GM18907 (cell line): ENCODE data around the gene KIAA0930.

Experiments
- ATAC-seq: cut with Tn5 transposase; IDR thresholded peaks from one replicate; pipeline ENCODE4 v1.9.1; 2021; ENCODE audit warnings: mild to moderate bottlenecking, moderate library complexity; ENCODE audit not compliant: unreplicated experiment

The KIAA0930 gene

DNA sequence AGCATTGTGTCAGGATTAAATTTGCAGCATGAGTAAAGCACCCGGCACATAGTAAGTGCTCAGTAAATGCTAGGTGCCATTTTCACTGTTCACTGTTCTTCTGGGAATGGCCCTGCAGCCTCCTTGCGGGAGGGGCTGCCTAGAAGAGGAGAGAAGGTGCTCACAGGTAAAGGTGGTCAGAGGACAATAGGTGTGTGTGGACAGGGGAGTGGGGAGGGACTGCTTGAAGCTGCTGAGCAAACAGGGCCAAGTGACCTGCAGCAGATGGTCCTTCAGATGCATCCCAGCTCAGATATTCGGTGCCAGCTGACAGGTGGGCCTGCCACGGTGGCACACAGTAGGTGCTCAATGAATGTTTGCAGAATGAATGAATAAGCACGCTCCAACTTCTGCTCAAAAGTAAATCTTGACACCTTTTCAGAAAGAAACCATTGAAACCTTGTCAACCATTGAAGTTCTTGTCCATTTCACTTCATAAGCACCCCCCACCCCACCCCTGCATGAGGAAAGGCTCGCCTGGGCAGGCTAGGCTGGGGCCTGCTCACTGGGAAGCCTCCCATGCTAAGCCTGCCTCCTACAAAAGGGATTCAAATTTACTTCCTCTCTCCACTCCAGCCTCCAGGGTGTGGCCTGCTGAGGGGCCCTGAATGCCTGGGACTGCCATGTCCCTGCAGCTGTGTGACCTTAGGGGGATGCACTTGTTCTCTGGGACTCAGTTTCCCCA is 1.6 kb downstream of the KIAA0930 start:
- ATAC-seq: no peak

DNA sequence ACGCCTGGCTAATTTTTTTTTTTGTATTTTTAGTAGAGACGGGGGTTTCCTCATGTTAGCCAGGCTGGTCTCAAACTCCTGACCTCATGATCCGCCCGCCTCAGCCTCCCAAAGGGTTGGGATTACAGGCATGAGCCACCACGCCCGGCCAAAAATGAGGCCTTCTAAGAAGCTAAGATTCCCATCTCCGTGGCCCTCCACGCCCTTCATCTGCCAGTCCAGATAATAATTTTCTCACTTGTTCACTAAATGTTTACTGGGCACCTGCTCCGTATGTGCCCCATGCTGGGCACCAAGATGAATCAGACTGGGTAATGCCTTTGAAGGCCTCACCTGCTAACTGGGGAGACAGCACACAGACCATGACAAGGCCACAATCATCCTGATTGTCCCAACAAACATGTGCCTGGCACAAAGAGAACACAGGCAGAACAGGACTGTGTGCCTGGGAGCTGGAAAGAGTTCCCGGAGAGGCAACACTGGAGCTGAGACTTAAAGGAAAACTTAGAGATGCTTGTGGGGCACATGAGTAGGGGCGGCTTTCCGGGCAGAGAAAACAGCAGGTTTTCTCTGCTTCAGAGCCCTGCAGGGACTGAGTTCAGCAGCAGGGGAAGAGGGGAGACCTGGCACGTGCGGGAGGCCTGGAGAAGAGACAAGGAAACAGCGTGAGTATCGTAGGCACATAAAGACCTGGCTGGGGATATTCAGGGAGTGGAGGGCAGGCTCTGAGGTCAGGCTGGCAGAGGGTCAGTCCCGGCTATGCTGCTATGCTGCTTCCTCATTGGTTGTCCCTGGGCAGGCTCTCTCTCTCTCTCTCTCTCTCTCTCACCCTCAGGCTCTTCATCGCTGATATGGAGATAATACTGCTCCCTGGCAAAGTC is 2.4 kb downstream of the KIAA0930 start:
- no peak for ATAC-seq

- ATAC-seq: no peak
Observed at GRCh38 chr22:45237065-45237990, 3.4 kb downstream of the KIAA0930 start.

- ATAC-seq: peak; percentile 9
Observed at GRCh38 chr22:45235851-45236342, 4.8 kb downstream of the KIAA0930 start.

DNA sequence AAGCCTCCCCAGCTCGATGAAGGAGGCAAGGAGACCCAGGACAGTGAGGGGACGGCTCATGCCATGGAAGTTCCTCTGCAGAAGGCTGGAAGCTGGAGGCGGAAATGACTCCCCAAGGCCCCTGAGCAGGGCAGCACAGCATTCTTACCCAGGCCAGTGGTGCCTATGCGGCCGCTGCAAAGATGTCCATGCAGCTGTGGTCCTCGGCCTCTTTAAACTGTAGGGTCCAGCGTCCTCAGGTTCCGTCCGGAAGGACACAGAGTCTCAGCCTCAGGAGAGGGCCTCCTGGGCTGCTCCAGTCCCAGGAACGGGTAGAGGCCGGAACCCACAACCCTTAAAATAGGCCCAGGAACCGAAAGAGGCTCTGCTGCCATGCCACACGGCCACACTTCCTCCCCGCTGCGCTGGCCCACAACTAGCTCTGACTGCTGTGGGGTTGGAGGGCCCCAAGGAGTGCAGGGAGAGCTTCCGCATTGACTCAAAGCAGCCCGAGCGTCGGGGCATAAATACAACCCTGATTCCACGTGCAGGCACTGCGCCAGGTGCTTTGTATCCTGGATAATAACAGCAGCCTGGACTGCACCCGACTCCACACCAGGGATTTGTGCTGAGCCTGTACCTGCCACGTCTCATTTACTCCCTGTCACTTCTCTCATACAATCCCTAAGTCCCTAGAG is 5.5 kb downstream of the KIAA0930 start:
- peak; percentile 69 for ATAC-seq

DNA sequence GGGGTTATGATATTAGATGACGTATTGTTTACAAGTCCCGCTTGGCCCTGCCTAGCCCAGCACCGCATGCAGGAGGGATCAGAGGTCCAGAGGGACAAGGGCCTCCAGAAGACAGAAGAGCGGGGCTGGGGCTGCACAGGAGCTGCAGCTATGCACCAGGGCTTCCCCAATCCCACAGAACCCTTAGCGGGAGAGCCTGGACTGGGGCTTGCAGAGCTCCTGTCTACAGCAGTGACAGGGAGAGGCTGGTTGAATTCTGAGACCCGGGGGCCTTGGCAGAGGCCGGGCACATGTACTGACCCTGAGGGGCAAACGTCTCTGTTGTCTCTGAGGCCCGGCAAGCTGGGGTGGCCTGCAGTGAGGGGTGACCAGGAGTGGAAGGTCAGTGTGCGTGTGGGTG is 6.9 kb downstream of the KIAA0930 start:
- ATAC-seq: no peak

DNA sequence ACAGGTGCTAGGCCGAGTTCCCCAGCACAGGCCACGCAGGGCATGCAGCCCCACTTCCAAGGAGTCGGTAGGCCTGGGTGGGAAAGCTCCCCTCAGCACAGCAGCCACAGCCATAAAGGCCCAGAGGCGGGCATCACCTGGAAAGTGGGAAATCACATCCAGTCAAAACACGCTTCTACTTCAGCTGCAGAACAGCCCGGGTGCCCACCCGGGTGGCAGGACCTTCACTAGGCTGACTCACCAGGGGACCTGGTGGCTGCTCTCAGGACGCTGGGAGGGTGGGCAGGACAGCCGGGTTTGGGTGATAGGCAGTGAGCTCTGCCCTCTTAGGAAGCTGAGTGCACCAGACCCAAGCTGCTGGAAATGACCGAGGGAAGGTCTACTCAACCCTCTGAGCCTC is 7.3 kb downstream of the KIAA0930 start:
- ATAC-seq: no peak

GRCh38 chr22:45231293-45231692 is 9.4 kb downstream of the KIAA0930 start:
- ATAC-seq: no peak

DNA sequence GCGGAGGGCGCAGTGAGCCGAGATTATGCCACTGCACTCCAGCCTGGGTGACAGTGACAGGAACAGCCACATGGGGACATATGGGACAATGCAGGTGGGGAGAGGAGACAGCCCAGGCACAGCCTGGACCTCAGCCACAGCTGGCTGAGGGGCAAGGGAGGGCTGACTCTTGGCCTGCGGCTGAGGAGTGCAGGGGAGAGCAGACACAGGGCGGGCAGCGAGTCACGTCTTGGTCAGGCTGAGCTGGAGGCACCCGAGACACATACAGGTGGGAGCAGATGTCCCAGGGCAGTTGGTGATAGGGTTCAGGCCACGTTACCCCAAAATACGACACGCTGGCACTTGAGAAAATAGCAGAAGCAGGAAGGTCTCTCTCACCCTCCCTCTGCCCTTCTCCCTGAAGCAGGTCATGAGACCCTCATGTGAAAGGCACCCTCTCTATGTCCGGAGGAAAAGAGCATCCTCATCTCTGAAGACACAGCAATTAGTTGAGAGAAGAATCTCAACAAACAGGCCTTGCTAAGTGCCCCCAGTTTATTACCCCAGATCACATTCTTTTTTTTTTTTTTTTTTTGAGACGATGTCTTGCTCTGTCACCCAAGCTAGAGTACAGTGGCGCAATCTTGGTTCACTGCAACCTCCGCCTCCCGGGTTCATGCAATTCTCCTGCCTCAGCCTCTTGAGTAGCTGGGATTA is 10.5 kb downstream of the KIAA0930 start:
- ATAC-seq: no peak

- no peak for ATAC-seq
Observed at GRCh38 chr22:45229181-45229580, 11.5 kb downstream of the KIAA0930 start.

DNA sequence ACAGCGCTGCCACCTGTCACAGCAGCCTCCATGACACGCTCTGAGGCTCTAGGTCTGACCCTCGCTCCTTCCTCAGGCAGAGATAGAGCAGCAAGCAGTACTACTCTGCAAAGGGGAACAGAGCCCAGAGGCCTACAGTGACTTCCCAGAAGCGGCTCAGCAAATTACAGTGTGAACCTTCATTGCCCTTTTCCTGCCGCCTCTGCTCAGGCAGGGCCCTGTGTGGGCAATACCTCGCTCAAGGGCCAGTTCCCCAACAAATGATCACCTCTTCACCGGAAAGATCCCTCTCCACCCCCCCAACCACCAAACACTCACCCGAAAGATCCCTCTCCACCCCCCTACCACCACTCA is 12.3 kb downstream of the KIAA0930 start:
- ATAC-seq: no peak

- ATAC-seq: no peak
Observed at GRCh38 chr22:45227645-45228400, 12.9 kb downstream of the KIAA0930 start.

- no peak for ATAC-seq
Observed at GRCh38 chr22:45226503-45227186, 14.0 kb downstream of the KIAA0930 start.

DNA sequence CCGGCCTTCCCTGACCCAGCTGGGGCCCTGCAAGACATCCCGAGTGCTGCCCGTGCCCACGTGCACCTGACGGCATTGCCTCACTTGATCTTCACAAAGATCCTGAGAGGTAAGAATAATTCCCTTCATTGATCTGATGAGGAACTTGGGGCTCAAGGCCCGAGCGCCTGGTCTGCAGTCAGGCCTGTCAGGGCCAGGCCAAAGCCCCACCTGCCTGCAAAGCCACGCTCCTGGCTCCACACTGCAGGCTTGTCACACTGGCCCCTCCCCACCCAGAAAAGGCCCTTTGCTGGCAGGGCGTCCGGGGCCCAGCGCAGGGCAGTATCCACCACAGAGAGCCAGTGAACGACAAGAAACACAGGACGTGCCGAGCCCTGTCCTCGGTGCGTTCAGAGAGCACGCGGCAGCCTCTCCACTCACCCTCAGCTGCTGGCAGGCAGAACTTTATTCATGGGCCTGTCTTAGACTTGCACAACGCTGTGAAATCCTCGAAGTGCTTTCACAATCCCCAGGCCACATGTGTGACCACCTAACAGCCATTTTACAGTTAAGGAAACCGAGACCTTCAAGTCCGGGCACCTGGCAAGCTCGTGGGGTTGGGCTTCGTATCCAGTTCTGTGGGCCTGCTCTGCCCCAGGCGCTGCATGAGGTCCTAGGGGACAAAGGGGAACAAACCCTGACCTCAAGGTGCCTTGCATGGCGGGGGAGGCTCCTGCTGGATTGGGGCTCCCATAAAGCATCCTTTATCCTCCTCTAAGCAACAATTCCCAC is 14.8 kb downstream of the KIAA0930 start:
- ATAC-seq: no peak

GRCh38 chr22:45224988-45225731 is 15.5 kb downstream of the KIAA0930 start:
- ATAC-seq: no peak

- ATAC-seq: no peak
Observed at GRCh38 chr22:45224331-45224730, 16.4 kb downstream of the KIAA0930 start.
